Astrocyte (in vitro differentiated cells and primary cell): ENCODE measurements around the gene CPEB2.

Experiments used
- CTCF ChIP-seq: IDR thresholded peaks from 2 replicates; pipeline ENCODE4 v1.5.1; 2011; ENCODE audit warnings: low read depth, mild to moderate bottlenecking, inconsistent platforms, low read length, moderate library complexity; ENCODE audit not compliant: insufficient read depth
- EZH2 ChIP-seq: IDR thresholded peaks from 2 replicates; pipeline ENCODE4 v1.6.1; 2012; ENCODE audit warnings: mild to moderate bottlenecking, low read length, inconsistent platforms; ENCODE audit not compliant: insufficient read depth

- TF ChIP-seq CTCF (no peak), EZH2 (no peak)
These were observed 17.1 kb upstream of the CPEB2 start for GRCh38 chr4:14985161-14985560.
